ENCODE measurements around the gene PDRG1. TPM values are rescaled to one million over a fixed set of nuclear protein-coding genes. Genes with fewer than 3 reads are reported as not detected.

PDRG1 gene
- total RNA-seq, 1 experiment from 2014 or later = 24.3 TPM

- no peak for TF ChIP-seq EZH2 (IDR thresholded peaks at IDR 0.05; ENCODE audit: borderline replicate concordance, low read depth, low read length, poor library complexity, severe bottlenecking)
- TF ChIP-seq, protein P1, sequence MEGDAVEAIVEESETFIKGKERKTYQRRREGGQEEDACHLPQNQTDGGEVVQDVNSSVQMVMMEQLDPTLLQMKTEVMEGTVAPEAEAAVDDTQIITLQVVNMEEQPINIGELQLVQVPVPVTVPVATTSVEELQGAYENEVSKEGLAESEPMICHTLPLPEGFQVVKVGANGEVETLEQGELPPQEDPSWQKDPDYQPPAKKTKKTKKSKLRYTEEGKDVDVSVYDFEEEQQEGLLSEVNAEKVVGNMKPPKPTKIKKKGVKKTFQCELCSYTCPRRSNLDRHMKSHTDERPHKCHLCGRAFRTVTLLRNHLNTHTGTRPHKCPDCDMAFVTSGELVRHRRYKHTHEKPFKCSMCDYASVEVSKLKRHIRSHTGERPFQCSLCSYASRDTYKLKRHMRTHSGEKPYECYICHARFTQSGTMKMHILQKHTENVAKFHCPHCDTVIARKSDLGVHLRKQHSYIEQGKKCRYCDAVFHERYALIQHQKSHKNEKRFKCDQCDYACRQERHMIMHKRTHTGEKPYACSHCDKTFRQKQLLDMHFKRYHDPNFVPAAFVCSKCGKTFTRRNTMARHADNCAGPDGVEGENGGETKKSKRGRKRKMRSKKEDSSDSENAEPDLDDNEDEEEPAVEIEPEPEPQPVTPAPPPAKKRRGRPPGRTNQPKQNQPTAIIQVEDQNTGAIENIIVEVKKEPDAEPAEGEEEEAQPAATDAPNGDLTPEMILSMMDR (conservative IDR thresholded peaks at IDR 0.05; ENCODE audit: low read depth, low read length) = no peak
- POLR2A ChIA-PET (ENCODE audit: low non-redundant PET) = no interaction called here
These were observed 15.4 kb downstream of the PDRG1 start for GRCh38 chr20:31936420-31936819.

DNA sequence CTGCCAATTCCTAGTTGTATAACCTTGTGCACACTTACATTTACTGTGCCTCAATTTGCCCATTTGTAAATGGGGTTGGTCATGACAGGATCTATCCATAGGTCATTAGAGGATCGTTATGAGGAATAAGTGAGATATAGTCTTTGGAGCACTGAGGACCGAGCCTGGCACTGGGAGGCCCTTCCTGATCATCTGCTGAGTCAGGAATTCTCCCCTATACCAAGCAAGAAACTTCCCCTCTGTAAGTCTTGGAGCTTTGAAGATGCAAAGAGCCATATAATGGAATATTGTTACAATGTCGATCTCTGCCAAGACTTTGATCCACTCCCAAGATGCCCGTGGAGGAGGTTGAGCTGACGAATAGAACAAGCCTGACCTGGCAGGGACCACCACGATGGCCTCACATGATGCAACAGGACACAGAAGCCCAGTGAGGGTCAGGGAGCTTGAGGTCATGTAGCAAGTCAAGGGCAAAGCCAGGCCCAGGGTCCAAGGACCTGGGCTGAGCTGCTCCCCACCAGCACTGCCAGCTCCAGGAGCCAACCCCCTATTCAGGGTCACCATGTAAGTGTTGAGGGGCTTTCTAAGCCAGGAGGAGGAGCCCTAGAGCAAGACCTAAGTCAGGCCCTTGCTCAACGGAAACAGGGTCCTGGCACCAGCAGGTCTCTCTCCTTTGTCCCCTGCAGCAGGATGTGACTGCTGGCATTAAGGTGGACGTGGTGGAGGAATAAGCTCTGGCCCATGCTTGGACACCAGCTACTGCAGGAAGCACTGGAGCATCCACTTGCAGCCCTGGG is 16.7 kb downstream of the PDRG1 start:
- no peak for DNase-seq (ENCODE audit: low spot score)
- intact Hi-C loops (cut with micrococcal nuclease; ENCODE audit: unreplicated experiment) = no loop called here
- ChIA-PET POLR2A (ENCODE audit: low non-redundant PET) (no interaction called here), CTCF (no interaction called here)
- no TSS peak for BruUV-seq (replicated peaks)
- TF ChIP-seq, protein P1 (conservative IDR thresholded peaks at IDR 0.05; ENCODE audit: low read depth, low read length) = 0 out of 2 replicates have a peak, but pooled peaks have one; percentile 12
- no peak for TF ChIP-seq EZH2 (IDR thresholded peaks at IDR 0.05; ENCODE audit: borderline replicate concordance, low read depth, low read length, poor library complexity, severe bottlenecking)
- no peaks in the 10 kb centered on the region for H3K36me3 ChIP-seq (ENCODE audit: insufficient read depth, low read length, poor library complexity, severe bottlenecking)
- no peaks in the 10 kb centered on the region for H3K27me3 ChIP-seq (replicated peaks; ENCODE audit: insufficient read depth, low read depth, low read length, poor library complexity)
- no peak overlapping the region for H3K27ac ChIP-seq (ENCODE audit: low read depth, low read length, poor library complexity, severe bottlenecking)
- H3K9me3 ChIP-seq (ENCODE audit: low read depth, low read length, poor library complexity, severe bottlenecking) = no peaks in the 10 kb centered on the region
- H3K4me3 ChIP-seq (ENCODE audit: low read depth, low read length, poor library complexity, severe bottlenecking) = no peak overlapping the region
- no peaks in the 10 kb centered on the region for H3K4me1 ChIP-seq (ENCODE audit: insufficient read depth, low read length, poor library complexity, severe bottlenecking)

More at GRCh38 chr20:31936420-31936819, 15.4 kb downstream of the PDRG1 start:
- Histone ChIP-seq H3K4me1 (ENCODE audit: insufficient read depth, low read length, poor library complexity, severe bottlenecking) (no peaks in the 10 kb centered on the region), H3K27ac (ENCODE audit: low read depth, low read length, poor library complexity, severe bottlenecking) (no peak overlapping the region), H3K36me3 (ENCODE audit: insufficient read depth, low read length, poor library complexity, severe bottlenecking) (no peaks in the 10 kb centered on the region), H3K4me3 (ENCODE audit: low read depth, low read length, poor library complexity, severe bottlenecking) (no peak overlapping the region), H3K9me3 (ENCODE audit: low read depth, low read length, poor library complexity, severe bottlenecking) (no peaks in the 10 kb centered on the region), H3K27me3 (replicated peaks; ENCODE audit: insufficient read depth, low read depth, low read length, poor library complexity) (no peaks in the 10 kb centered on the region)
- no TSS peak for BruUV-seq (replicated peaks)
- CTCF ChIA-PET = no interaction called here
- no peak for DNase-seq (ENCODE audit: low spot score)
- intact Hi-C loops (cut with micrococcal nuclease; ENCODE audit: unreplicated experiment) = no loop called here

DNA sequence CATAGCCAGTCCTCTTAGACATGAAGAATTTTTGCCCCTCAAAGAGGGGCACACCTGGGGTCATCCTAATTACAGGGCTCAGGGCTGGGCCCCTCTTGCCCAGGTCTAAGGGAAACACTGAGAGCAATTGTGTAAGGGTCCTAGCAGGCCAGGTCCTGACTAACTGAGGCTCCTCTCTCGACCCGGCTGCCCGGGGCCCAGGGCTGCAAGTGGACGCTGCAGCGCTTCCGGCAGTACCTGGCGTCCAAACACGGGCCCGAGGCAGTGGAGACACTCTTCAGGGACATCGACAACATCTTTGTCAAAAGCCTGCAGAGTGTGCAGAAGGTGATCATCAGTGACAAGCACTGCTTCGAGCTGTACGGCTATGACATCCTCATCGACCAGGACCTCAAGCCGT is 17.4 kb downstream of the PDRG1 start:
- POLR2A ChIA-PET (ENCODE audit: low non-redundant PET) = no interaction called here
- intact Hi-C loops (cut with micrococcal nuclease; ENCODE audit: unreplicated experiment) = no loop called here
- TF ChIP-seq EZH2 (IDR thresholded peaks at IDR 0.05; ENCODE audit: borderline replicate concordance, low read depth, low read length, poor library complexity, severe bottlenecking) = no peak
- TF ChIP-seq, protein P1 (conservative IDR thresholded peaks at IDR 0.05; ENCODE audit: low read depth, low read length) = no peak

More for the DNA sequence above, 17.4 kb downstream of the PDRG1 start:
- no peak for DNase-seq (ENCODE audit: low spot score)
- H3K9me3 ChIP-seq (ENCODE audit: low read depth, low read length, poor library complexity, severe bottlenecking) = no peaks in the 10 kb centered on the region
- H3K4me1 ChIP-seq (ENCODE audit: insufficient read depth, low read length, poor library complexity, severe bottlenecking) = no peaks in the 10 kb centered on the region
- H3K27me3 ChIP-seq (replicated peaks; ENCODE audit: insufficient read depth, low read depth, low read length, poor library complexity) = no peaks in the 10 kb centered on the region
- CTCF ChIA-PET = no interaction called here
- no peak overlapping the region for H3K27ac ChIP-seq (ENCODE audit: low read depth, low read length, poor library complexity, severe bottlenecking)
- H3K36me3 ChIP-seq (ENCODE audit: insufficient read depth, low read length, poor library complexity, severe bottlenecking) = no peaks in the 10 kb centered on the region
- H3K4me3 ChIP-seq (ENCODE audit: low read depth, low read length, poor library complexity, severe bottlenecking) = no peak overlapping the region
- no TSS peak for BruUV-seq (replicated peaks)

Data from A673 (cell line).